ENCODE data around the gene PDIK1L. TPM values are rescaled to one million over a fixed set of nuclear protein-coding genes. Genes with fewer than 3 reads are reported as not detected.
"Not testable (repeated sequence)": the region's sequence is repeated elsewhere in the genome, so short reads cannot be mapped to it uniquely, and the experiment has no call there.

Gene PDIK1L
- total RNA-seq, 1 experiment from 2014 or later, result 3.0 TPM

DNA sequence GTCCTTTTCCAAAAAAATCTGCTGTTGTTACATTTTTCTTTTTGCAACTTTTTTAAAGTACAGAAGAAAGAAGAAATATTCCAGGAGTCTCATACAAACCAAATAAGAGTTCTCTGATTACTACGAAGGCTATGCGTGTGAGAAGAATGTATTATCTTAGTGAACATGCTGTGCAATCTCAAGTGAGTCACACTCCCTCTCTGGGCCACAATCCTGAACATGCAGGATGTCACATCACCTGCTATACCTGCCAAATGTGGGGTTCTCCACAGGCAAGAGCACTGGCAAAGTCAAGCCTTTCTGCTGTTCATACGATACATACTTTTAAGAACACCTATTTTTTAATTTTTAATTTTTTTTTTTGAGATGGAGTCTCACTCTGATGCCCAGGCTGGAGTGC is 22.5 kb upstream of the PDIK1L start:
- no peak for DNase-seq (ENCODE audit: low read depth)

DNA sequence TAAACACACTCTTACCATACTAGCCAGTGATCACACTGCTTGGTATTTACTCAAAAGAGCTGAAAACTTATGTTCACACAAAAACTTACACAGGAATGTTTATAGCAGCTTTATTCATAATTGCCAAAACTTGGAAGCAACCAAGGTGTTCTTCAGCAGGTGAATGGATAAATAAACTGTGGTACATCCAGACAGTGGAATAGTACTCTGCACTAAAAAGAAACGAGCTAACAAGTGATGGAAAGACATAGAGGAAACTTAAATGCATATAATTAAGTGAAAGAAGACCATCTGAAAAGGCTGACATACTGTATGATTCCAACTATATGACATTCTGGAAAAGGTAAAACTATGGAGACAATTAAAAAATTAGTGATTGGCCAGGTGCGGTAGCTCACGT is 20.7 kb upstream of the PDIK1L start:
- DNase-seq (ENCODE audit: low read depth), result no peak

DNA sequence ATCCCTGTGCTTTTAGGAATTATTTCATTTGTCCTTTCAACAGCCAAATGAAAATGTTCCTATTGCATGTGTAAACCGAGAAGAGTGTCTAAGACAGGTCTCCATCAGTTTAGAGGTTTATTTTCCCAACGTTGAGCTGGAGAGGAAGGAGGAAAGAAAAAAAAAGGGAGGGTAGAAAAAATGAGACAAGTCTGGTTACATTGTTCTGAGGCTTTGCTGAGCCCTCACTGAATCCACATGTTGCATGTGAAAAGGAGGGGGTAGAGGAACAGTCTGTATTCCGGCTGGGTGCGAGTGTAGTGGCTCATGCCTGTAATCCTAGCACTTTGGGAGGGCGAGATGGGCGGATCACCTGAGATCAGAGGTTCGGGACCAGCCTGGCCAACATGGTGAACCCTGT is 19.2 kb upstream of the PDIK1L start:
- DNase-seq (ENCODE audit: low read depth), result no peak

DNA sequence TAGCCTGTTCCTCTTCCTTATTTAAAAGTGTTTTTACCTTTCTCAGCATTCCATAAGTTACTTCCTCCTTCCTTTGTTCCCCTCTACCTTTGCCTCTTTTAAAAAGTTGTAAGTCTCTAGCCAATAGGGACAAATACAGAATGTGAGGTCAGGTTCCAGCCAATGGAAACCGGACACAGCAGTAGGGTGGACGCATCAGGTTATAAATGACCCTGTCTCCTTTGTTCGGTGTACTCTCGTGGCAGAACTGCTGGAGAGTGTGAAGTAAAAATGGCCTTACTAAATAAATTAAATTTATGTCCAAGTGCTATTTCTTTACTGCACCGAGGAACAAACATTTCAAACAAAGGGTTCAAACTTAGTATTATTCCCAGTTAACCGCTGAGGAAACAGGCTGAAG is 18.1 kb upstream of the PDIK1L start:
- not testable (repeated sequence) for DNase-seq (ENCODE audit: low read depth)

DNA sequence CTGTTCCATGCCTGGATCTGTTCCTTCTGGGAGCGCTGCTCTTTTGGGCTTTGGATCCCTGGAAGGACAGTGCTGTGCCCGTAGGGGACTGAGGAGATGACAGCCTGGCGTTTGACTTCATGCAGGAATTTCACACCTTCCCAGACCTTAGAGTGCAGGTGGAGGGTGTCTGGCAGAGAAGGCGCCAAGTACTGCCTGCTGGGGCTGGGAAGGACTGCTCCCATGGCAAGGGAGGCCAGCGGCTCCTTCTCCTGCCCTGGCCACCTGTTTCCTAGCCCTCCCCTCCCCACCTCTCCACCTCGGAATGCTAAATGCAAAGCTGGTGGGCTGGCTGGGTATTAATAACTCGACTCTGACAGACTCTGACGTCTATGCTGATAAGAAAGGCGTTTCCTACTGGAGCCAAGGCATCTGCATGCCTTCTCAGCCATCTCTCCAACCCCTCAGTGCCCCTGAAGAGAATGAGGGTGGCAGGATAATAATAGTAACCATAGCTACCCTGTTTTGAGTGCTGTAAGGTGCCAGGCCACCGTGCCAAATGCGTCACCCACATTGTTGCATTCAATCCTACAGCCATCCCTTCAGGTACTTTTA is 17.5 kb upstream of the PDIK1L start:
- no peak for DNase-seq (ENCODE audit: low read depth)

DNA sequence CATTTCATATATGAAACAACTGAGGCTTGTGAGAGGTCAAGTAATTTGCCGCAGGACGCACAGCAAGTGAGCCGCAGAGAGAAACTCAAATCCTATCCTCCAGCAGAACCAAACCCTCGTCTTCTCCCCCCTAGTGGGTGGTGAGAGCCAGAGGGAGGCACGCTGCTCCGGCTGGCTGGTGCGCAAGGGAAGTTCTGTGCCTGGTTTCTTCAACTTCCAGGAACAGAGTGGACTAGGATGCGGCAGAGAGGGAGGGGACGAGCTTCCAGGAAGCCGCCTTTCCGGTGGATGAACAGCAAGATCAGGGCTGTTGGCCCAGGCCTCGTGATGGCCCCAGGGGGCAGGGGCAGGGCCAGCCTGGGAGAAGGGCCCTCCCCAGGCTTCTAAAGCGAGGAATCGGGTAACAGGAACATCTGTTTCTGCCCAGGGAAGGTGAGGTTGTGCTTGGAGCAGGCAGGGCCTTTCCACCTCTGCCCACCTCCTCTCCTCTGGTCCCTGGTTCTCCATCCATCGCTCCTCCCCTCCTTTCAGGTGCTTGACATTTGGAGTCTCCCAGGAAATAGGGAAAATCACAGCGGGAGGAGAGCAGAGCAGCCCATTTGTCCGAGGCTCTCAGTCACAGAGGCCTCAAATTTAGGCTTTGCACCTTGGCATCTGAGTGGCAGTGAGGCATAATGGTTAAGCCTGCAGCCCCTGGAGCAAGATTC is 16.8 kb upstream of the PDIK1L start:
- DNase-seq (ENCODE audit: low read depth), result no peak

DNA sequence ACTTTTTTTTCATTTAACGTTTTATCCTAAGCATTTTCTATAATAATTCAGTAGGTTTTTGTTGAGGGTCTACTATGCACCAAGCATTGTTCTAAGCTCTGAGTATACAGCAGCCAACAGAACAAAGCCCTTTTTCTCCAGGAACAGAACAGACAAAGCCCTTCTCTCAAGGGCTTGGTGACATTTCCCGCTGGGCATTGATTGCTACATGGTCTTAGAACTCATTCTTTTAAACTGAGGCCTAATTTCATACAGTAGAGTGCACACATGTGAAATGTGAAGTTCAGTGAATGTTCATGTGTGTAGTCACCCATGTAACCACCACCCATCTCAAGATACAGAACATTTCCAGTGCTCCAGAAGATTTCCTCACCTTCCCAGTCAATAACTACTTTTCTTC is 15.2 kb upstream of the PDIK1L start:
- no peak for DNase-seq (ENCODE audit: low read depth)

DNA sequence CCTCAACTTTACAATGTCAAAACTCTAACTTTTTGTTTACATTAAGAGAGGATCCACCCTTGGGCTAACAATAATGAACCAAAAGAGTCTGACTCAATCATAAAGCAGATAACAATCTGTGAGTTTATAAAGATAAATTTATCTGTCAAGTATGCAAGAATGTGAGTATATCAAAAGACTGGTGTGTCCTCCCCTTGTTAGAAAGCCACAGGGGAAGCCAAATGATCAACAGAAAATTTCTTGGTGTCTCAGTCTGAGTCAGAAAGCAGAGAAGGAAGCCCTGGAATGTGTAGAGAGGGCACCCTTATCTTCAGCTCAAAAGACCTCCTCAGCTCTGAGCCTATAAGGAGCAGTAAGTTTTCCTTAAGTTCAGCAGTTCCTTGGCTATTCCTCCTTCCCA is 13.9 kb upstream of the PDIK1L start:
- peak; percentile 8 for DNase-seq (ENCODE audit: low read depth)

DNA sequence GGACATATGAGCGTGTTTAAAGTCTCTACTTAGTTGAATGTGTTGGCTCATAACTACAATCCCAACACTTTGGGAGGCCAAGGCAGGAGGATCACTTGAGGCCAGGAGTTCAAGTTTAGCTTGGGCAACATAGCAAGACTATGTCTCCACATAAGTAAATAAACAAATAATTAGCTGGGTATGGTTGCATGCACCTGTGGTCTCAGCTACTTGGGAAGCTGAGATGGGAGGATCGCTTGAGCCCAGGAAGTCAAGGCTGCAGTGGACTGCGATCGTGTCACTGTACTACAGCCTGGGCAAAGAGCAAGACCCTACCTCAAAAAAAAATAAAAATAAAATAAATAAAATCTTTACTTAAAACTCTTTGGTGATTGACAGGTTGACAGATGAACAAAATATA is 13.0 kb upstream of the PDIK1L start:
- no peak for DNase-seq (ENCODE audit: low read depth)

DNA sequence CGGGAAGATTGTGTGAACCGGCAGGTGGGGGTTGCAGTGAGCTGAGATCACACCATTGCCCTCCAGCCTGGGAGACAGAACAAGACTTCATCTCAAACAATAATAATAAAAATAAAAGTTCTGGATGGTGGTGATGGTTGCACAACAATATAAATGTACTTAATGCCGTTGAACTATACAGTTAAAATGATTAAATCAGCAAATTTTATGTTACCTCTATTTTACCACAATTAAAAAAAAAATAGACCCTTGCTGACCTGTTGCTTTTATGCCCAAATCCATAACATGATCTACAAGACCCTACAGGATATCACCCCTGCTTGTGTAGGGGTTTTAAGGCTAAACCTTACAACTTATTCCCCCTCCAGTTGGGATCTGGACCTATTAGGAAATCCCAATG is 11.8 kb upstream of the PDIK1L start:
- DNase-seq (ENCODE audit: low read depth), result no peak

DNA sequence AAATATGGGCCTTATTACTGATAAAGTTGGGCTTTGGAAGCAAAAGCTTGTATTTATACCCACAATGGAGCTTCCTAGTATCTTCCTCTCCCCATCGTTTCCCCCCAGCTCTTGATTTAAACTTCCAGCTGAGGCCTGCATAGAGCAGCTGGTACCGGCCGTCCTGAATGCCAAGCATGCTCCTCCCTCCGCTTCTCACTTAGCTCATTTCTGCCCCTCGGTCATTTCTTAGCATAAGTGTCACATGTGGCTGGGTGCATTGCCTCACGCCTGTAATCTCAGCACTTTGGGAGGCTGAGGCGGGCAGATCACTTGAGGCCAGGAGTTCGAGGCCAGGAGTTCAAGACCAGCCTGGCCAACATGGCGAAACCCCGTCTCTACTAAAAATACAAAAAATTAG is 11.4 kb upstream of the PDIK1L start:
- not testable (repeated sequence) for DNase-seq (ENCODE audit: low read depth)

DNA sequence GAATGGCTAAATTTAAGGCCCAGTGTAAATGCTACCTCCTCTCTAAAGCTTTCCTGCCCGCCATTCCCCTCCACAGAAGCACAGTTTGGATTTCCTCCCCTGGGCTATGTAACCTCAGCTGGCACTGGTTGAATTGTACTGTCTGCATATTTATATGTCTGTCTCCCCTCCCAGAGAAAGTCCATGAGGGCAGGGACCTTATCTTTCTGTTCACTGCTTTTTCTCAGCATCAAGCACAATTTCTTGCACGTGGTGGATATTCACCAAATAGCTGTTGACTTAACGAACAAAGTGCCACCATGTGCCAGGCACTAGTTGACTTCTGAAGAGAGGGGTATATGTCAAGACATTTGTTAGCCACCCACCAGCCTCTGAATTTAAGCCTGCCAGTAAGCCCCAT is 9.5 kb upstream of the PDIK1L start:
- no peak for DNase-seq (ENCODE audit: low read depth)

DNA sequence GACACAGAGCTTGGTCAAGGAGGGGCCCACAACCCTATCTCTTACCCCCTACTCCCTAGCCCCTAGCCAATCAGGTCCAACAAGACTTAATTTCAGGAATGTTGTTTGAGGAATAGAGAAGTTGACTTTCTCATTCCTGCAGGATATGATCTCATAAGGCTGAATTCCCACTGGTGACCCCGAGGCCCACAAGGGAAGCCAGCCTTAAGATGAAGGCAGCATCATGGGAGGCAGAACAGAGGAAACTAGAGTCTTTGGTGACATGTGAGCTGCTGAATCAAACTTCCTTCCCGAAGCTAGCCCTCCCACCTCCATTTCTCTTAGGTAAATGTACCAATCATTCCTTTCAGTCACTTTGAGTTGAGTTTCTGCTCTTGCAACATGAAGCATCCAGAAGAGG is 9.1 kb upstream of the PDIK1L start:
- DNase-seq (ENCODE audit: low read depth), result no peak

DNA sequence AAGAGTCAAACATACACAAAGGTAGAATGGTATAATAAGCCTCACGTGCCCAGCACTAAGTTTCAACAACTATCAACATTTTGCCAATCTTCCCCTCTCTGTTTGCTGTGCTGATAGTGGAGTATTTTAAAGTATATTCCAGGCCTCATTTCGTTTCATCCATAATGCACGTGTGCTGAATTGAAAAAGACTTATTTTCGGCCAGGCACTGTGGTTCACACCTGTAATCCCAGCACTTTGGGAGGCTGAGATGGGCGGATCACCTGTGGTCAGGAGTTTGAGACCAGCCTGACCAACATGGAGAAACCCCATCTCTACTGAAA is 6.4 kb upstream of the PDIK1L start:
- not testable (repeated sequence) for DNase-seq (ENCODE audit: low read depth)

DNA sequence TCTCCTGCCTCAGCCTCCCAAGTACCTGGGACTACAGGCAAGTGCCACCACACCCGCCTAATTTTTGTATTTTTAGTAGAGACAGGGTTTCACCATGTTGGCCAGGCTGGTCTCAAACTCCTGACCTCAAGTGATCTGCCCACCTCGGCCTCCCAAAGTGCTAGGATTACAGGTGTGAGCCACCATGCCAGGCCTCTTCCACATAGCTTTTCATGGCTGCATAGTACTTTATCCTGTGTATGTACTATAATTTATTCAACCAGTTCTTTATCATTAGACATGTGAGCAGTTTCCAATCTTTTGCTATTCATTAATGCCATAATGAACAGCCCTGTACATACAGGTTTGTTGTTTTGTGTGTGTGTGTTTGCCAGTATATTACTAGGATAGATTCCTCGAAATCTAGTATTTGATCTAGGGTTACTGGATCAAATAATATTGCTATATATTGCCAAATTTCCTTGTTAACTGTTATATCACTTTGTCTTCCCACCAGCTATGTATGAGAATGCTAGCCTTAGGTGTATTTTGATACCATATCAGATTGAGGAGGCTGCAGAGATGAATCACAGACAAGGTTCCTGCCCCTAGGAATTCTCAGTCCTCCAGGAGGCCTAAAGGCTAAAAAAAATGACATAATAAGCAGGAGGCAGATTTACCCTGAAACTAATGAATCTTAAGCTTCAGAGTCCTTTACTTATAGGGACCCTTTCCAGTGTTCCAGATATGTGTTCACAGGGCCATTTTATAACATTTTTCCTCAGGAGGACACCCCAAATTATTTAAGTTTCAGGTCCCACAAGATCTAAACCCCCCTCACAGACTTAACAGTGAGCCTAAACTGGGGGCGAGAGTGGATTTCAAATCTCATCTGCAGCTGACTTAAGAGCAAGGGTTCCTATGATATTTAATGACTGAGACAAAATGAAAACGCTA is 2.1 kb upstream of the PDIK1L start:
- DNase-seq (ENCODE audit: low read depth), result no peak

DNA sequence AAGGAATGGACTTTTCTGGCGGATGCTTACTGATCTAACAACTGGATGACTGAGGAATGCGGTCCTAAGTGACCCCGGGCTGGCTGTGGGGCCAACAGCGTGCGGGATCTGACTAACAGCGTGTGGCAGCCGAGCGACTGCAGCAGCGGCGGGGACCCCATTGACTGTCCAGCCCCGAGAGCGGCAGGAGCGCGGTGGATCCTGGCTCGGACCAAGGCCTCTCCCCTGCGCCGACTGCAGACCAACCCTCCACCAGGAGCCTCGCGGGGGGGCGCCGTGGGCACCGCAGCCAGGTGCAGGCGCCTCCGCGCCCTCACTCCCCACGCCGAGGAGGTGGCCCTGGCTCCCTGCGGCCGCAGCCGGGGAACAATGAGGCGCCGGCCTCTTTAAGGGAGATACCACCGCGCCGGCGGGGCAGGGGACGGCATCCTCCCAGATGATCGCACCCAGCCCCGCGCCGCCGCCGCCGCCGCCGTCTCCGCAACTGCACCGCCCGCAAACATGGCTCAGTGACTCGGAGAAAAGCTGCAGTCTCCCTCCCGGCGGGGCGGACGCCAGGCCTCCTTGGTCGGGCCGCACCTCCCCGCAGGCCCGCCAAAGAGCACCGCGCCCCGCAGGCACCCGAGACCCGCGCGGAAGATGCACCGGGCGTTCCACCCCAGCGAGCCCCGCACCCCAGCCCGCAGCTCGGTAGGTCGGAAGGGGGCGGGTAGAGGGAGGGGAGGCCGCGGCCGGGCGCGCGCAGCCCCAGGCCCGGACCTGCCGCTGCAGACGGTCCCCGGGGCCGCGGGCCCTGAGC is 694 bp upstream of the PDIK1L start:
- peak; percentile 58 for DNase-seq (ENCODE audit: low read depth)

DNA sequence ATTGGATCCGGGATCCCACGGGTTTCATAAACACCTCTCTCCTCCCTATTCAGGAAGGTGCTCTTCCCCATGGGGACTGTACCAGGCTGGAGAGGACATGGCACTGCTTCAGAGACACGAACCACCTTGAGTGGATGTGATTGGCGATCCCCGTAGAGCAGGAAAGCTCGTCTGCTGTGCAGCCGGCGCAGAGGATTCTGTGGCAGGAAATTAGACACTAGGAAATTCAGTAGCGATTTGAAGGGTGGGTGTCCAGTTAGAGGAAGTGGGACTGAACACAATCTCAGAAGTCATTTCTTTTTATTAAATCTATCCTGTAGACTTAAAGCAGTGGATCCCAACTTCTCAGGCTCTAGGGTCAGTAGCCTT is 767 bp downstream of the PDIK1L start:
- no peak for DNase-seq (ENCODE audit: low read depth)

DNA sequence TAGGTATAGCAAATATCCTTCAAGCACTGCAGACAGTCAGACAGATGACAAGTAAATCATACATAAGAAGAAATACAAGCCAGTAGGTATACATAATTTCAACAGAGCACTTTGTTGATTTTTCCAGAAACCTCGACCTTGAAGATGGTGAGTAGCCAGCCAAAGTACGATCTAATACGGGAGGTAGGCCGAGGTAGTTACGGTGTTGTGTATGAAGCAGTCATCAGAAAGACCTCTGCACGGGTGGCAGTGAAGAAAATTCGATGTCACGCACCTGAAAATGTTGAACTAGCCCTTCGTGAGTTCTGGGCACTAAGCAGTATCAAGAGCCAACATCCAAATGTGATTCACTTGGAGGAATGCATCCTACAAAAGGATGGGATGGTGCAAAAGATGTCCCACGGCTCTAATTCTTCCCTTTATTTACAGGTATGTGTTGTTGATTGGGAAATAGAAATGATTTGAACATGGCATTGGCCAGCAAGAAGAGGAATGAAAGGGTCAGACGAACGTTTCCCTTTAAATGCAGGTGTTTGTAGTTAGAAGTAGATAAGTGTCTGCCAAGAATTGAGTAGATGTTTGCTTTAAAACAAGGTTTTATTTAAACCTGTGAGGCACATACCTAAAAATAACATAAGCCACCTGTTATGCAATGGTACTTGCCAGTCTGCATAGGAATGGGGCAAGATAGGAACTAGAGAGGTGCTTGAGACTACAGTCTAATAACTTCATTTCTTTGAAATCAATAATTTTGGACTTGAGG is 2.7 kb downstream of the PDIK1L start:
- no peak for DNase-seq (ENCODE audit: low read depth)

DNA sequence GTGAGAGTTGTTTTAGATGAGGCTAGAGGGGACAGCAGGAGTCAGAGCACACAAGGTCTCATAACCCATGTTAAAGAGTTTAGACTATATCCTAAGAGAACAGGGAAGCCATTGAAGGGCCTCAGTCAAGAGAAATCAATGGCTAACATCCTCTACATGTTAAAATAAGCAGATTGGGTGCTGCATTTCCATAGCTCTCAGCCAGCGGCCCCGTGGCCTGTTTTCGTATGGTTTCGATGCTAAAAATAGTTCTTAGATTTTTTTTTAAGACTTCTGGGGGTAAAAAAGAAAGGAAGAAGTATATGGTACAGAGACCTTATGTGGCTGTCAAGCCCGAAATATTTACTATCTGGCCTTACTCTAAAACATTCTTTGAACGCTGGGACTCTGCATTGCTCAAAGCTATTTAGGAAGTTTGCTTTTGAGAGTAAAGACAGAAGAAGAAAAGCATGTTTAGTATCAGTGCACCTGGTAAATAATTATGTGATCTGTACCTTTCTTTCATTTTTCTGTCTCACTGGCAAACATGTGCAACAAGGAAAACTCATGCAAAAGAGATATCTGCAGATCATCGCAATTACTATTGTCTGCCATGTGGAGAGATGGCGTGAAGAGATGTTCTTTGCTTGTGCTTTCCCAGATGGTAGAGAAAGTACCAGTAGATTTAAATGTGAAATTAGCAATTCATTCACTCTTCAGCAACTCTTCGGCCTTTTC is 8.4 kb downstream of the PDIK1L start:
- no peak for DNase-seq (ENCODE audit: low read depth)
